C4-2B (cell line): ENCODE data around the gene NHS.

ENCODE experiments used
- H3K27ac ChIP-seq: fragments of 450-650 bp; 2 replicates; pipeline ENCODE4 v1.5.1; 2017
- CTCF ChIP-seq: fragments of 450-650 bp; conservative IDR thresholded peaks from 2 replicates; pipeline ENCODE4 v1.5.1; 2017; ENCODE audit warnings: mild to moderate bottlenecking
- ZFX ChIP-seq: fragments of 450-650 bp; IDR thresholded peaks from 2 replicates; pipeline ENCODE4 v1.6.1; 2017

Gene NHS

GRCh38 chrX:17474892-17475291, 99.9 kb downstream of the NHS start:
- TF ChIP-seq CTCF = no peak
- no peak overlapping the region for H3K27ac ChIP-seq

- TF ChIP-seq CTCF (no peak), ZFX (no peak)
- no peak overlapping the region for H3K27ac ChIP-seq
Measured at GRCh38 chrX:17475449-17476217, 100.6 kb downstream of the NHS start.

- no peak for TF ChIP-seq CTCF
- no peak for TF ChIP-seq ZFX
- no peak overlapping the region for H3K27ac ChIP-seq
Measured at GRCh38 chrX:17476411-17476810, 101.4 kb downstream of the NHS start.

- H3K27ac ChIP-seq = no peak overlapping the region
- TF ChIP-seq CTCF (no peak), ZFX (no peak)
Measured at GRCh38 chrX:17481086-17481485, 106.1 kb downstream of the NHS start.

- no peak overlapping the region for H3K27ac ChIP-seq
- TF ChIP-seq ZFX (no peak), CTCF (no peak)
Measured at GRCh38 chrX:17484592-17484991, 109.6 kb downstream of the NHS start.

- no peak for TF ChIP-seq CTCF
- TF ChIP-seq ZFX = no peak
Measured at GRCh38 chrX:17485391-17485790, 110.4 kb downstream of the NHS start.

GRCh38 chrX:17488036-17488435, 113.0 kb downstream of the NHS start:
- H3K27ac ChIP-seq = no peak overlapping the region
- TF ChIP-seq CTCF (no peak), ZFX (no peak)

More at GRCh38 chrX:17485391-17485790, 110.4 kb downstream of the NHS start:
- H3K27ac ChIP-seq = no peak overlapping the region
